Brain microvascular endothelial cell (primary cell): Measurements from ENCODE around the gene CXXC1.
A peak's percentile ranks its signal among the peaks of the same experiment; 100 is the strongest.

Experiments used
- DNase-seq: peaks from one replicate; pipeline ENCODE4 v3.0.0-alpha.2; 2020
- H3K27ac ChIP-seq: fragments of 250-450 bp; sonication (Bioruptor Pico); 2 replicates; pipeline ENCODE4 v1.5.1; 2020; ENCODE audit warnings: mild to moderate bottlenecking, moderate library complexity
- H3K27me3 ChIP-seq: fragments of 250-450 bp; sonication (Bioruptor Pico); replicated peaks from 2 replicates; pipeline ENCODE4 v1.5.1; 2020; ENCODE audit warnings: mild to moderate bottlenecking
- H3K36me3 ChIP-seq: fragments of 250-450 bp; sonication (Bioruptor Pico); replicated peaks from 2 replicates; pipeline ENCODE4 v1.5.1; 2020; ENCODE audit warnings: mild to moderate bottlenecking
- H3K4me3 ChIP-seq: 2 replicates; pipeline ENCODE4 v1.5.1; 2011; ENCODE audit warnings: low read depth, mild to moderate bottlenecking, control low read depth, low read length, moderate library complexity
- in situ Hi-C: cut with HindIII; loops from 2 replicates; pipeline ENCODE4 v1.10.0; 2017; ENCODE audit warnings: low sequenced_read_pairs, low pct_ligation_motif_present
- TF ChIP-seq, protein P1 (sequence below): IDR thresholded peaks from 2 replicates; pipeline ENCODE4 v1.5.1; 2011; ENCODE audit warnings: low read depth, mild to moderate bottlenecking, moderate library complexity, low read length, control low read depth, inconsistent platforms; ENCODE audit errors: missing control alignments

CXXC1 gene

DNA sequence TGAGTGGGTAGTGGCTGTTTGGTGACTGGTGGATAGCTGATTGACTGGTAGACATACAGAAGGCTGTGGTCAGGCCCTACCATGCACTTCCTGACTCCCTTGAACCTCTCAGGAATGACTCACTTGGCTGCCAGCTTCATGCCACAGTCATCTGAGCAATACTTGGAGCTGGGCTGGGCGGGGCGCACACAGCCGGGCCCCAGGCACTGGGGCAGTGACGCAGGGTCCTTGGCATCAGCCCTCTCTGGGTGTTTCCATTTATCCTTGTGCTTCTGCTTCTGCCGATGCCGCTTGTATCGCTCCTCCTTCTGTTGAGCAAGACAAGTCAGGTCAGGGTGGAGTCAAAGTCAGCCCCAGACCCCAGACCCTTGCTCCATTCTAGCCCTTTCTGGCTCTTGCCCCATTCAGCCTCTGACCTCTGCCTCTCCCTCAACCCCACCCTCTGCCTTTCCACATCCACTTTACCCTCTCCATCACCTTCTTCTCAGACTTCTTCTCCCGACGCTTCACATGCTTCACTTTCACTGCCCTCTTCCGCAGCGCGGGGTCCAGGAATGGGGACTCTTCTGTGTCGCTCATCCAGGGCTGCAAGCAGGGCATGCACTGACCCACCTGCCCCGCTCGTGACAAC lies 3.1 kb downstream of the CXXC1 start:
- Histone ChIP-seq H3K36me3 (peaks cover 4% of the 10 kb centered on the region), H3K4me3 (no peak overlapping the region), H3K27me3 (no peaks in the 10 kb centered on the region), H3K27ac (no peak overlapping the region)
- DNase-seq: no peak
- in situ Hi-C loops: no loop called here
- TF ChIP-seq, protein P1, sequence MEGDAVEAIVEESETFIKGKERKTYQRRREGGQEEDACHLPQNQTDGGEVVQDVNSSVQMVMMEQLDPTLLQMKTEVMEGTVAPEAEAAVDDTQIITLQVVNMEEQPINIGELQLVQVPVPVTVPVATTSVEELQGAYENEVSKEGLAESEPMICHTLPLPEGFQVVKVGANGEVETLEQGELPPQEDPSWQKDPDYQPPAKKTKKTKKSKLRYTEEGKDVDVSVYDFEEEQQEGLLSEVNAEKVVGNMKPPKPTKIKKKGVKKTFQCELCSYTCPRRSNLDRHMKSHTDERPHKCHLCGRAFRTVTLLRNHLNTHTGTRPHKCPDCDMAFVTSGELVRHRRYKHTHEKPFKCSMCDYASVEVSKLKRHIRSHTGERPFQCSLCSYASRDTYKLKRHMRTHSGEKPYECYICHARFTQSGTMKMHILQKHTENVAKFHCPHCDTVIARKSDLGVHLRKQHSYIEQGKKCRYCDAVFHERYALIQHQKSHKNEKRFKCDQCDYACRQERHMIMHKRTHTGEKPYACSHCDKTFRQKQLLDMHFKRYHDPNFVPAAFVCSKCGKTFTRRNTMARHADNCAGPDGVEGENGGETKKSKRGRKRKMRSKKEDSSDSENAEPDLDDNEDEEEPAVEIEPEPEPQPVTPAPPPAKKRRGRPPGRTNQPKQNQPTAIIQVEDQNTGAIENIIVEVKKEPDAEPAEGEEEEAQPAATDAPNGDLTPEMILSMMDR: no peak

DNA sequence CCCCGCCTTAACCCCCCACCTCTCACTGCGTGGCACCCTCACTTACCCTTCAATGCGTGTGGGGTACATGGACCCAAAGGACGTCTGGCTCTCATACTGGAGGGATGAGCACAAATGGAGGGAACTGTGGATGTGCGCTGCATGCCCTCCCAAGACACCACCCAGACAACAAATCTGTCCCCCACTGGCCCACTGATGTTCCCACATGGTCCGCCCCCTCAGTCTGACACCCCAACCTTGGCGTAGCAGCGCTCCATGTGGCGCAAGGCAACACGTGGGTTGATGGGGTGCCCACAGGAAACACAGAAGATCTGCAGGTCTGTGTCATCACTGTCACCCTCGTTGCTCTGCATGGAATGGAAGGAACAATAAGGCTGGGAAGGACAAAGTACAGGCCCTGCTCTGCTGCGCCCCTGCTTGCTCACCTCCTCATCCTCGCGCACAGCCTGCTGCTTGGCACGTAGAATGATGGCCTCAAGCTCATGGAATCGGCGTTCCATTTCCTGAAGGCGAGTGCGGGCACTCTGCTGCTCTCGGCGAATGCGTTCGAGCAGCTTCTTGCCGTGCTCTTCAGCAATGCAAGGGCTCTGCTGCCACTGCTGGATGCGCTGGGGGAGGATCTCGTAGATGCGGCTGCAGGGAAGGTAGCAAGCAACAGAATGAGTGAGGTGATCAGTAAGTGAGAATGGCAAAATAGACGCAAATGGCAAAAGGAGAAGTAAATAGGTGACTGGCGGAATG lies 3.9 kb downstream of the CXXC1 start:
- H3K27ac ChIP-seq: no peak overlapping the region
- H3K4me3 ChIP-seq: no peak overlapping the region
- TF ChIP-seq, protein P1: no peak
- DNase-seq: no peak
- in situ Hi-C loops: no loop called here
- H3K36me3 ChIP-seq: peaks cover 11% of the 10 kb centered on the region
- H3K27me3 ChIP-seq: no peaks in the 10 kb centered on the region

DNA sequence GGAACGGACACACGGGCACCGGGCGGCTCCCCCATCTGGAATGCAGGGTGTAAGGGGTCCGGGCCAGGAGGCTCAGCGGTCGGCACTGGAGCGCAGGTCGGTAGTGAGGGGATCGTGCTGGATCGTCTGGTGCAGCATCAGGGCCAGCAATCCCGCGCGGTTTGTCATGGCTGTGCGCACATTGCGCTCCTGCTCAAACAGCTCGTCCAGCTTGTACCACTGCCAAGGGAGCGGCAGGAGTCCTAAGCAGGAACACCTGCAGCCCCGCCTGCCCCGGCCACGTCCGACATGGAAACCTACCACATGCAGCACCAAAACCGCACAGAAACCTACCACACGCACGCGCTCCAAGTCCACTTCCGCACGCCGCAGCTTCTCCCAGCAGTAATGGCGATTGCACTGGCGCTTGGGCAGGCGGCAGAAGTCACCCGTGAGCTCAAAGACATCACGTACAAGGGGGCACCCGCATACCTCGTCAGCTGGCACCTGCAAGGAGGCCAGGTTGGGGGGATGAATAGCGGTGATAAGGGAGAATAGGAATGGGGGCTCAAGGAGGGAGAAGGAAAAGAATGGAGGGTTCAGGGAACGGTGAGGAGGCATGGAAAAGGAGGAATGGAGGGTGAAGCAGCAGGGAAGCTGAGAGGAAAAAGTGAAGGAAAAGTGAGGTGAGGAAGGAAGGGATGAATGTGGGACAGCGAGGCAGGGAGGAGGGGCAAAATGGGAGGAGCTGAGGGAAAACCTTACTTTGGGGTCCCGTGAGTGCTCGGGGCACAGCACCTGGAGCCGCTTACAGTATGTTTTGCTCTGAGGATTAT lies 4.8 kb downstream of the CXXC1 start:
- in situ Hi-C loops: no loop called here
- Histone ChIP-seq H3K4me3 (no peak overlapping the region), H3K36me3 (peaks cover 11% of the 10 kb centered on the region), H3K27me3 (no peaks in the 10 kb centered on the region), H3K27ac (no peak overlapping the region)
- DNase-seq: no peak
- TF ChIP-seq, protein P1: no peak

DNA sequence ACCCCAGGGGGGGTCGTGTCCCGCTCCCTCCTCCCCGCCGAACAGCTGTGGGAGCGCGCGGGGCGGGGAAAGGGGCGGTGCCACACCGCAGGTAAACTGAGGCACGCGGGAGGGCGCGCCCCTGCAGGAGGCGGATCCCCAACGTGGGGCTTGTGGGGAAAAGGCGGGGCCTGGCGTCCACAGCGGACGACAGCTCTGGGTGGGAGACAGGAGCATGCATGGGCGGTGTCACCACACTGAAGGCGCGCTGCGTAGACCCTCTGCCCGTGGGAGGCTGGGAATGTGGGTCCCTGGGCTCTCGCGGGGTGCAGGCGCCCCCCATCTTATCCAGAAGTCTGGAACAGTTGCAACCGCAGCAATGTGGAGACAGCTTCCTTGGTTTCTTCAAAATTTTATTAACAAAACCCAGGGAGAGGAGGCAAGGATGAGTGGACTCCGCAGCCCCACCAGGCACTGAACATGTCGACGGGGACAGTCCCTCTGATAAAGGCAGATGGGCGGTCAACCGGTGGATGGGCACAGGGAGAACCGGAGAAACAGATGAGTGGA lies 5.4 kb downstream of the CXXC1 start:
- TF ChIP-seq, protein P1: no peak
- in situ Hi-C loops: no loop called here
- peaks cover 12% of the 10 kb centered on the region for H3K36me3 ChIP-seq
- DNase-seq: no peak
- peak overlapping the region; percentile 73 for H3K27ac ChIP-seq
- peak overlapping the region; percentile 98 for H3K4me3 ChIP-seq
- H3K27me3 ChIP-seq: no peaks in the 10 kb centered on the region

DNA sequence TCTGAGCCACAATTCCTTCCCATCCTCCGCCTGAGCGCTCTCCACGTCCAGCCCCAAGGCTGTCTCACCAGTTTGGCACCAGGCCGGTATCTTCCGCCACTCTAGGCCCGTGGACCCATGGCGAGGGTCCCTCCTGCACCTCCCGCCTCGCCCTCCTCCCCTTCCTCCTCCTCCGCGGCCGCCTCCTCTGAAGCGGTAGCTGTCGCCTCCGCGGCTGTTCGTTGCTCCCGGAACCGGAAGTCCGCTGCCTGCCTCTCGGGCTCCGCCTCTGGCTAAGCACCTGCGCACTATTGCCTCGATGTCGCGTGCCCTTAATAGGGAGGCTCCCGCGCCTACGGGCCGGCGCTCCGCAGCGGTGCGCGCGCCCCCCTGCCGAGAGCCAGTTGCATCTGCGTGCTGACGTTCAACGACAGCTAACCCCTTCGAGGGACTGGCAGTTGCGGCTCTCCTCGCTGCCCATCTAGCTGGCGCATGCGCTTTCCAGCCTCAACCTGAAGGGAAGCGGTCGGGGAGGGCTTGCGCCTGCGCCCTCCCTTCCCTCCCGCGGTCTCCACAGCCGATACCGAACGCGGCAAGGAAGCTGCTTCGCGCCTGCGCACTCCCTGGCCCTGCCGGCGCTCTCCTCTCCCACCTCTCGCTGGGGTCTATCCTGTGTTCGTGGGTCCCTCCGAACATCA lies 6.1 kb downstream of the CXXC1 start, which contains the start of gene MBD1:
Gene MBD1, minus strand, starts transcription at position 229 of the 677 bp plus-strand sequence. CDS start 1,531 bp downstream, outside the sequence.
- Histone ChIP-seq H3K4me3 (peak within 1 kb of the TSS; percentile 98), H3K27me3 (no peaks in the 10 kb centered on the region), H3K36me3 (peaks cover 18% of the 10 kb centered on the region), H3K27ac (peak within 1 kb of the TSS; percentile 73)
- TF ChIP-seq, protein P1: peak; percentile 34
- DNase-seq: peak; percentile 98
- in situ Hi-C loops: no loop called here
